WTC11 (cell line): Measurements from ENCODE around the gene ZNF583.

Source experiments
- MXD4 ChIP-seq: fragments of 250-450 bp; sonication (Bioruptor Pico); IDR thresholded peaks from 2 replicates; pipeline ENCODE4 v1.8.0; 2021; ENCODE audit warnings: mild to moderate bottlenecking, moderate library complexity, borderline replicate concordance
- NFYB ChIP-seq: sonication (generic); formaldehyde crosslinking; conservative IDR thresholded peaks from 2 replicates; pipeline ENCODE4 v1.8.0; 2022; ENCODE audit warnings: low read depth, missing genetic modification reagents
- NR2C2 ChIP-seq: sonication (generic); formaldehyde crosslinking; IDR thresholded peaks from 2 replicates; pipeline ENCODE4 v1.8.0; 2022; ENCODE audit warnings: mild to moderate bottlenecking, missing genetic modification reagents
- OVOL2 ChIP-seq: fragments of 250-450 bp; sonication (Bioruptor Pico); IDR thresholded peaks from 2 replicates; pipeline ENCODE4 v1.9.0; 2021; ENCODE audit warnings: mild to moderate bottlenecking, borderline replicate concordance
- SP1 ChIP-seq: sonication (generic); formaldehyde crosslinking; conservative IDR thresholded peaks from 2 replicates; pipeline ENCODE4 v1.8.1; 2022; ENCODE audit warnings: missing genetic modification reagents
- STAT6 ChIP-seq: sonication (generic); formaldehyde crosslinking; conservative IDR thresholded peaks from 2 replicates; pipeline ENCODE4 v1.8.1; 2023; ENCODE audit warnings: mild to moderate bottlenecking, low read depth, missing genetic modification reagents, moderate library complexity
- ZNF423 ChIP-seq: fragments of 250-450 bp; sonication (Bioruptor Pico); IDR thresholded peaks from 2 replicates; pipeline ENCODE4 v2.1.2; 2022; ENCODE audit warnings: mild to moderate bottlenecking, moderate library complexity
- TF ChIP-seq, protein P1 (sequence below): sonication (generic); formaldehyde crosslinking; IDR thresholded peaks from 2 replicates; pipeline ENCODE4 v1.8.0; 2022; ENCODE audit warnings: missing genetic modification reagents
- TF ChIP-seq, protein P2 (sequence below): fragments of 200-600 bp; IDR thresholded peaks from 2 replicates; pipeline ENCODE4 v1.8.0; 2022; ENCODE audit warnings: antibody characterized with exemption

GRCh38 chr19:56474308-56474707, 70.2 kb downstream of the ZNF583 start:
- TF ChIP-seq, protein P1, sequence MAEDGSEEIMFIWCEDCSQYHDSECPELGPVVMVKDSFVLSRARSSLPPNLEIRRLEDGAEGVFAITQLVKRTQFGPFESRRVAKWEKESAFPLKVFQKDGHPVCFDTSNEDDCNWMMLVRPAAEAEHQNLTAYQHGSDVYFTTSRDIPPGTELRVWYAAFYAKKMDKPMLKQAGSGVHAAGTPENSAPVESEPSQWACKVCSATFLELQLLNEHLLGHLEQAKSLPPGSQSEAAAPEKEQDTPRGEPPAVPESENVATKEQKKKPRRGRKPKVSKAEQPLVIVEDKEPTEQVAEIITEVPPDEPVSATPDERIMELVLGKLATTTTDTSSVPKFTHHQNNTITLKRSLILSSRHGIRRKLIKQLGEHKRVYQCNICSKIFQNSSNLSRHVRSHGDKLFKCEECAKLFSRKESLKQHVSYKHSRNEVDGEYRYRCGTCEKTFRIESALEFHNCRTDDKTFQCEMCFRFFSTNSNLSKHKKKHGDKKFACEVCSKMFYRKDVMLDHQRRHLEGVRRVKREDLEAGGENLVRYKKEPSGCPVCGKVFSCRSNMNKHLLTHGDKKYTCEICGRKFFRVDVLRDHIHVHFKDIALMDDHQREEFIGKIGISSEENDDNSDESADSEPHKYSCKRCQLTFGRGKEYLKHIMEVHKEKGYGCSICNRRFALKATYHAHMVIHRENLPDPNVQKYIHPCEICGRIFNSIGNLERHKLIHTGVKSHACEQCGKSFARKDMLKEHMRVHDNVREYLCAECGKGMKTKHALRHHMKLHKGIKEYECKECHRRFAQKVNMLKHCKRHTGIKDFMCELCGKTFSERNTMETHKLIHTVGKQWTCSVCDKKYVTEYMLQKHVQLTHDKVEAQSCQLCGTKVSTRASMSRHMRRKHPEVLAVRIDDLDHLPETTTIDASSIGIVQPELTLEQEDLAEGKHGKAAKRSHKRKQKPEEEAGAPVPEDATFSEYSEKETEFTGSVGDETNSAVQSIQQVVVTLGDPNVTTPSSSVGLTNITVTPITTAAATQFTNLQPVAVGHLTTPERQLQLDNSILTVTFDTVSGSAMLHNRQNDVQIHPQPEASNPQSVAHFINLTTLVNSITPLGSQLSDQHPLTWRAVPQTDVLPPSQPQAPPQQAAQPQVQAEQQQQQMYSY (CRISPR knock-in tag) = no peak
- TF ChIP-seq, protein P2, sequence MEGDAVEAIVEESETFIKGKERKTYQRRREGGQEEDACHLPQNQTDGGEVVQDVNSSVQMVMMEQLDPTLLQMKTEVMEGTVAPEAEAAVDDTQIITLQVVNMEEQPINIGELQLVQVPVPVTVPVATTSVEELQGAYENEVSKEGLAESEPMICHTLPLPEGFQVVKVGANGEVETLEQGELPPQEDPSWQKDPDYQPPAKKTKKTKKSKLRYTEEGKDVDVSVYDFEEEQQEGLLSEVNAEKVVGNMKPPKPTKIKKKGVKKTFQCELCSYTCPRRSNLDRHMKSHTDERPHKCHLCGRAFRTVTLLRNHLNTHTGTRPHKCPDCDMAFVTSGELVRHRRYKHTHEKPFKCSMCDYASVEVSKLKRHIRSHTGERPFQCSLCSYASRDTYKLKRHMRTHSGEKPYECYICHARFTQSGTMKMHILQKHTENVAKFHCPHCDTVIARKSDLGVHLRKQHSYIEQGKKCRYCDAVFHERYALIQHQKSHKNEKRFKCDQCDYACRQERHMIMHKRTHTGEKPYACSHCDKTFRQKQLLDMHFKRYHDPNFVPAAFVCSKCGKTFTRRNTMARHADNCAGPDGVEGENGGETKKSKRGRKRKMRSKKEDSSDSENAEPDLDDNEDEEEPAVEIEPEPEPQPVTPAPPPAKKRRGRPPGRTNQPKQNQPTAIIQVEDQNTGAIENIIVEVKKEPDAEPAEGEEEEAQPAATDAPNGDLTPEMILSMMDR = no peak
- TF ChIP-seq STAT6 (CRISPR knock-in tag) (no peak), NFYB (CRISPR knock-in tag) (no peak), OVOL2 (CRISPR knock-in tag) (no peak), NR2C2 (CRISPR knock-in tag) (no peak), MXD4 (CRISPR knock-in tag) (no peak), SP1 (no peak), ZNF423 (CRISPR knock-in tag) (no peak)
